Stimulated activated naive B cell treated with anti-CD40 and anti-IgM and Interleukin-4, amounts not matched to agents 10 μg/mL and 1 μg/mL and 100 μg/mL, for 72 hours (primary cell): ENCODE measurements around the gene HCRTR1.

Experiments used
- ATAC-seq, 2 donors: fragments of 150-1000 bp; cut with Tn5 transposase; replicated peaks; 2 replicates each; pipeline ENCODE4 v1.10.0; 2021; ENCODE audit warnings: moderate library complexity in 1 of 2
- DNase-seq: peaks from one replicate; pipeline ENCODE4 v3.0.0; 2021
- H3K27ac Mint-ChIP-seq: one replicate; pipeline ENCODE4 v1.8.0; 2022; ENCODE audit warnings: mild to moderate bottlenecking, mixed read lengths
- H3K27me3 Mint-ChIP-seq, 2 donors: one replicate each; pipeline ENCODE4 v1.8.0; 2022; ENCODE audit warnings: mixed read lengths in 2 of 2
- H3K36me3 Mint-ChIP-seq, 2 donors: one replicate each; pipeline ENCODE4 v1.8.0; 2022; ENCODE audit warnings: mixed read lengths in 2 of 2, mild to moderate bottlenecking in 1 of 2
- H3K4me1 Mint-ChIP-seq, 2 donors: one replicate each; pipeline ENCODE4 v1.8.0; 2022; ENCODE audit warnings: mixed read lengths in 2 of 2, mild to moderate bottlenecking in 1 of 2
- H3K4me3 Mint-ChIP-seq, 2 donors: one replicate each; pipeline ENCODE4 v1.8.0; 2022; ENCODE audit warnings: mild to moderate bottlenecking in 2 of 2, mixed read lengths in 2 of 2, moderate library complexity in 1 of 2
- H3K9me3 Mint-ChIP-seq, 2 donors: one replicate each; pipeline ENCODE4 v1.8.0; 2022; ENCODE audit warnings: mixed read lengths in 2 of 2, mild to moderate bottlenecking in 1 of 2

Gene HCRTR1

DNA sequence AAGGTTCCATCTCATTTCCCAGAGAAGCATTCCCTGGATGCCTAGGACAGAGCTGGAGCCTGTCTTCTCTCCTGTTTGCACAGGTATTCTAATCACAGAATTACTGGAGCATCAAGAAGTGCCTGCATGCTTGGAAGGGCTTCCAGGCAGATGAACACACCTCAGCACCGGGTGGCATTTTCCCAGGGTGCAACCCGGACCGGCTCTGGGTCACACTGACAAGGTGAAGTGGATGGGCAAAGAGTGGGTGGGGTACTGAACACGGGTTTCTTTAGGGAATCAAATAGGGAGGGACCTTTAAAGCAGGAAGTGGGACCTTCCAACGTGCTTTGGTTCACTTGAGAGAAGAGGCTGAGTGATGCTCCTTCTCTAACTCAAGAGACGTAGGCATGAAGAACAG lies 34.3 kb downstream of the HCRTR1 start:
- H3K4me3 Mint-ChIP-seq: no peak overlapping the region
- H3K36me3 Mint-ChIP-seq: peaks cover 0 to 12% of the 10 kb centered on the region in 2 donors

DNA sequence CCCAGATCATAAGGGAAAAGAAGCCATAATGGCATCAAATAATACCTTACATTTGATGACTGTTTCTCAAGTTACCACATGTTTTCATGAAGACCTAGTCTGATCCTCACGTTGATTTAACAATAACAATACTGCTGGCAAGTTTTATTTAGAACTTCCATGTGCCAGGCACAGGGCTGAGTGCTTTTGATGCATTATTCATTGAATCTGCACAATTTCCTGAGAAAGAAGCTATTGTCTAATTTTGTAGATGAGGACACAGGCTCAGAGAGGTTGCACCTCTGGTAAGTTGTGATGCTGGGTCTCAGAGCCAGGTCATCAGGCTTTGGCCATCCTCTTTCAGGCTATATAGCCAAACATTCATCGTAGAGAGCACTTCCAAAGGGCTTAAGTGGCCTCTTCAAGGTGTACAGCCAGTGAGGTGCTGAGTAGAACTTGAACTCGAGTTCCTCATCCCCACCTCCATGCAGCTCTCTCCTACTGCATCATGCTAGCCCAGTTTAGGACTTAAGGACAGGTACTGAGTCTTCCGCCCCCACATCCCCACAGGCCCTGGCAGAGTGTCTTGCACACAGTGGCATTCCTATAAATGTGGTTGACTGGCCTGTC lies 35.5 kb downstream of the HCRTR1 start:
- Mint-ChIP-seq H3K4me1 (no peaks in the 10 kb centered on the region), H3K27me3 (peaks cover 13 to 21% of the 10 kb centered on the region in 2 donors), H3K36me3 (peaks cover 0 to 5% of the 10 kb centered on the region in 2 donors), H3K9me3 (no peaks in the 10 kb centered on the region), H3K4me3 (no peak overlapping the region), H3K27ac (no peak overlapping the region)
- ATAC-seq (no peak), DNase-seq (no peak)

More for the DNA sequence above, 34.3 kb downstream of the HCRTR1 start:
- Mint-ChIP-seq H3K27ac (no peak overlapping the region), H3K27me3 (peaks cover 8 to 16% of the 10 kb centered on the region in 2 donors), H3K4me1 (peaks cover 0 to 2% of the 10 kb centered on the region in 2 donors), H3K9me3 (no peaks in the 10 kb centered on the region)
- ATAC-seq: no peak
- DNase-seq: no peak

DNA sequence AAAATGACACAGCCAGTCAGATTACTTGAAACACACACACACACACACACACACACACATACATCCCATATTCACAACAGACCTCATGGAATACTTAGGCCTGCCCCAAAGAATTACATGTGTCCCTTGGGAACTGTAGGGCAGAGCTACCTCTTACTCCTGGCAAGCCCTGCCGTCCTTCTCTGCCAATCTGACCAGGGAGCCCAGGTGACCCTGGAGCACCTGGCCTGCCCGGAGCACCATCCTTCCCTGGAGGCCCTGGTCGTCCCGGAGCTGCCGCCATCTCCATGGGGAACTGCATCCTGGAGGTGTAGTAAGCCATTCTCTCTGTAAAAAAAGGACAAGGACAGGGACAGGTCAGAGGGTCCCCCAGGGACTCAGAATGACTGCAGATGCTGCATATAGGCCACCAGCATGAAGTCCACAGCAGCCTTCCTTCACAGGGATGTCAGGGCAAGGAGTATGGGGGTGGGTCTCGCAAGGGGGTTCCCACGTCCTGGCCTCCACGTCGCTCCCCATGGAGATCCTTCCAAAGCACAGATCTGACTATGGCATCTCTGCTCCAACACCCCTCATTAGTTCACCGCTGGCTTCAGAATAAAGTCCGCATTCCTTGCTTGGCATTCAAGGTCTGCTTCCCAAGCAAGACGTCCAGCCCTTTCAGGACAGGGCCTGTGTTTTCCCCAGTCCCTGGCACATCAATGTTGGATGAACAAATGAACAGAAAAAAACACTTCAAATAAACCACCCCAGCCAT lies 36.4 kb downstream of the HCRTR1 start:
- no peak overlapping the region for H3K27ac Mint-ChIP-seq
- no peaks in the 10 kb centered on the region for H3K9me3 Mint-ChIP-seq
- no peak for DNase-seq
- peaks cover 13 to 22% of the 10 kb centered on the region in 2 donors for H3K27me3 Mint-ChIP-seq
- no peak overlapping the region for H3K4me3 Mint-ChIP-seq
- no peaks in the 10 kb centered on the region for H3K4me1 Mint-ChIP-seq
- ATAC-seq: no peak
- H3K36me3 Mint-ChIP-seq: peaks cover 0 to 5% of the 10 kb centered on the region in 2 donors

DNA sequence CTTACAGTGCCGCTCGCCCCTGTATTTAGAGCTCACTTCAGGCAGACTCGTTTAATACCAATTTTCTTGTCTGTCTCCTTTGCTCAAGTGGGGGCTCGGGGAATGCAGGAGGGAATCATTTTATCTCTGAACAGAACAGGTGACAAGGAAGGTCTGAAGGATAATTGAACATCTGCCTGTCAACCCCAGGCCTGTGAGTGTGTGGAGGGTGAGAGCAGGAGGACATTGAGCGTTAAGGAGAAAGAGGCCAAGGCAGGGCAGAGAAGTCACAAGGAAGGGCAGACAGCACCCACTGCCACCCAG lies 36.9 kb downstream of the HCRTR1 start:
- Mint-ChIP-seq H3K27me3 (peaks cover 13 to 22% of the 10 kb centered on the region in 2 donors), H3K4me3 (no peak overlapping the region), H3K9me3 (no peaks in the 10 kb centered on the region), H3K36me3 (peaks cover 0 to 5% of the 10 kb centered on the region in 2 donors), H3K4me1 (no peaks in the 10 kb centered on the region), H3K27ac (no peak overlapping the region)
- ATAC-seq (no peak), DNase-seq (no peak)

DNA sequence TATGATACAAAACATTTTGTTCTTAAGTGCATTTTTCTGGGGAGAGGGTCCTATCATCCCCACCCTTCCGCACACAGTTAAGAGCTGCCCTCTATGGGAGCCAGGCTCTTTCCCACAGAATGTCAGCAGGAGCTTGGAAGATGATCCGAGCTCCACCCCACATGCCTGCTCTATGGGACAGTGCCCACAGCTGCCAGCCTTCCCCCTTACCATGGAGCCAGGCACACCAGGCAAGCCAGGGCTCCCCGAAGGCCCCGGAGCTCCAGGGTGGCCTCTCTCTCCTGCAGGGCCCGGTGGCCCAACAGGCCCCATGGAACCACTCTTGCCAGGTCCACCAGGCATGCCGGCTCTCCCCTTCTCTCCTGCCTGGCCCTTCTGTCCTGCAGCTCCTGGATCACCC lies 37.6 kb downstream of the HCRTR1 start:
- H3K4me1 Mint-ChIP-seq: peaks cover under 1 to 1% of the 10 kb centered on the region in 2 donors
- H3K9me3 Mint-ChIP-seq: no peaks in the 10 kb centered on the region
- no peak for DNase-seq

DNA sequence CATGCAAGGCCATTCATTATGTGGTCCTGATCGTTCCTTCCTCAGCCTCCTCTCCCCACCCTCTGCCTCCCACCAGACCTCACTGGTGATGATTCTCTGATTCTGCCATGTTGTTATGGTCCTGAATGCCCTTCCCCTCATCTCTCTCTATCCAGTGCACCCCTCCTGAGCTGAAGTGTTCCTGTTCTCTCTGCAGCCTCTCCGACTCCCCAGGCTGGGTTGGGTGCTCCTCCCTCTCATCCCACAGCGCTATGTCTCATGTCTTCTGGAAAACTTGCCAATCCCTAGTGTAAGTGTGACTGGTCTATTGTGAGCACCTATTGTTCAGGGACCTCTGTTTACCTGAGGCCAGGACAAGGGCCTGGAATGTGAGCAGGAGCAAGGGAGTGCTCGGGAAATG lies 38.3 kb downstream of the HCRTR1 start:
- no peak for DNase-seq
- Mint-ChIP-seq H3K36me3 (no peaks in the 10 kb centered on the region), H3K27me3 (peaks cover 13 to 22% of the 10 kb centered on the region in 2 donors), H3K27ac (no peak overlapping the region), H3K9me3 (no peaks in the 10 kb centered on the region), H3K4me3 (no peak overlapping the region), H3K4me1 (peaks cover 3 to 5% of the 10 kb centered on the region in 2 donors)
- no peak for ATAC-seq

More for the DNA sequence above, 37.6 kb downstream of the HCRTR1 start:
- no peak for ATAC-seq
- Mint-ChIP-seq H3K4me3 (no peak overlapping the region), H3K27me3 (peaks cover 13 to 22% of the 10 kb centered on the region in 2 donors), H3K27ac (no peak overlapping the region), H3K36me3 (no peaks in the 10 kb centered on the region)

DNA sequence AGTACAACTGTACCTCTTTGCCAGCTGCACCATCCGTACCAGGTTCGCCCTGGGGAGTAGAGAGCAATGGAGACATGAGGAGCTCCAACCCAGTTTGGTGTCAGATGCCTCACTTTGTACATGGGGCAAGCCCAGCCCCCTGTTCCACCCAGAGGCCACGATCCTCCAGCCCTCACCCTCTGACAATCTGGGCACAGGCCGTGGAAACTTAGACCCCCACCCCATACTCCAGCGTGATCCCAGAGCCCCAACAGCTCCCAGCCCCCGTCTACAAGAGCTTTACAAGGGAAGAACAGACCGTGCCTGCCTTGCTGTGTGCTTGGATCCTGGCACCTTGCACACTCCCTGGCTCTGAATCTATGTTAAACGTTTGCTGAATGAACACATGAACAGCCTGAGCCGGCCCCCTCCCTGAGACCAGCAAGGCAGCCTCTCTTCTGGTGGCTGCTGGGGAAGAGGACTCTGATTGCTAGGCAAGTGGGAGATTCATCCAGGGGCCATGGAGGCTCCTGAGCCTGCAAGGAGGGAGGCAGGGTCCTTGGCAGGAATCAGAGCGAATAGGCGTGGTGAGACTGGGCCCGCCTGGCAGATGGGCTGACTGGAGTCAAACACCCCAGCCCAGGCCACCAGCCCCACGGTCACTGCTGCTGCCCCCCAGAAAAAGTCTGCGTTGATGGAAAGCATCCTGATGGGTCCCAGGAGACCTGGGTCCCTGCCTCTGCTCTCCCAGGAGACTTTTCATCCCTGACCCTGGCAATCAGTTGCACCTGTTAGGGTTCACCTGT lies 39.7 kb downstream of the HCRTR1 start:
- Mint-ChIP-seq H3K27ac (no peak overlapping the region), H3K4me1 (peaks cover 3 to 5% of the 10 kb centered on the region in 2 donors), H3K4me3 (no peak overlapping the region), H3K36me3 (no peaks in the 10 kb centered on the region), H3K9me3 (no peaks in the 10 kb centered on the region), H3K27me3 (peaks cover 13 to 22% of the 10 kb centered on the region in 2 donors)
- DNase-seq (no peak), ATAC-seq (no peak)

DNA sequence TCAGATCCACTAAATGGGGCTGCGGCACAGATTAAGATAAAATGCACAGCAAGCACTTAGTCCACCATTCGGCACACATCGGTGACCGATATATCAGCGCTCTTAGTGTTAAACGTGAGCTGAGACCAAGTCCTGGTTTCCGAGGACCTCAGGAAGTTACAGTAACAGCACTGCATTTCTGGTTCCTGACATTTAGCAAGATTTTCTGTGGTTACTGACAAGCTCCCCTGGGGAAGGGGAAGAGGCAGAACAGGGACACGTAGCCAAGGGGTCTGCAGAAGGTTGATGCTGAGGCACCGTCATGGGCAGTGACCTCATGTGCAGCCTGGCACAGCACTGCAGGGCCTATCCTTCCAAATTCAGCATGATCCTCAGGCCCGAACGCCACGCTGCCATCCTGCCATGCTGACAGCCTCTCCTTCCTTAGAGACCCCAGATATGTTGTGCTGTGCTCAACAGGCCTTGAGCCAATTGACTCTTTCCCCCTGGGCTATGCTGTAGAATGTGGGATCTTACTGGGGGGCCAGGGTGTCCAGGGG lies 40.6 kb downstream of the HCRTR1 start:
- Mint-ChIP-seq H3K36me3 (no peaks in the 10 kb centered on the region), H3K4me1 (peaks cover 3 to 5% of the 10 kb centered on the region in 2 donors), H3K27me3 (peaks cover 15 to 27% of the 10 kb centered on the region in 2 donors), H3K27ac (no peak overlapping the region), H3K4me3 (no peak overlapping the region), H3K9me3 (no peaks in the 10 kb centered on the region)
- ATAC-seq (no peak), DNase-seq (no peak)

DNA sequence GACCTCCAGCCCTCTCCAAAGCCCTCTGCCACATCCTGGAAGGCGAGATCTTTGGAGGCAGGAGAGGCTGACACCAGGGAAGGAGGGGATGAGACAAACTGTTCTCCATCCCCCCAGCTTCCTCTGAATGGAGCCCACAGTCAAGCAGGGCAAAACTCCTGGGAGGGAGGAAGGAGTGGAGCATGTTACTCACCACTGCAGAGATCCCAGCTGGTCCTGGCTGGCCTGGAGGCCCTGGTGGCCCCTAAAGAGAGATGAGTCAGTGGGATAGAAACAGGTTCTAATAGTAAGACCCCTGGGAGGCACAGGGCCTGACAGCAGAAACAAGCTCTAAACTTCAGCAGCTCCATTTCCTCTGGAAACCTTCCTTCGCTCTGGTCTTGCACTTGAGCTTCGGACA lies 41.2 kb downstream of the HCRTR1 start:
- DNase-seq (no peak), ATAC-seq (no peak)
- peaks cover 3 to 7% of the 10 kb centered on the region in 2 donors for H3K4me1 Mint-ChIP-seq
- H3K9me3 Mint-ChIP-seq: no peaks in the 10 kb centered on the region
- no peak overlapping the region for H3K4me3 Mint-ChIP-seq
- peaks cover 17 to 30% of the 10 kb centered on the region in 2 donors for H3K27me3 Mint-ChIP-seq
- no peaks in the 10 kb centered on the region for H3K36me3 Mint-ChIP-seq
- H3K27ac Mint-ChIP-seq: no peak overlapping the region

DNA sequence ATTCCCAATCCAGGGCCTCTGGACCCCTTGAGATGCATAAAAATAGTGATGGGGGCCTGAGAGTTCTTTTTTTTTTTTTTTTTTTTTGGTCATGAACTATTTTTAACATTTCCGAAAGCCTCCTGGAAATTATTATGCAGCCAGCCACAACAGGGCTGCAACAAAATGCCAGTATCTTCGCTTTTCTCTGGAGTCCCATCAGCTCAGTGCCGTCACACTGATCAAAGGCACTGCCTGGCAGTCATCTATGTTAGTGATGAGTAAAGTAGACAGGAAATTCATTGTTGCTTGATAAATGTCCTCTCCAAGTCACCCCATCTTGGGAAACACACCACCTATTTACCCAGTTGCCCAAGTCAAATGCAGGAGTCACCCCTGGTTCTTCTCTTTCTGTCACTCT lies 42.4 kb downstream of the HCRTR1 start:
- Mint-ChIP-seq H3K4me1 (peaks cover 3 to 9% of the 10 kb centered on the region in 2 donors), H3K4me3 (no peak overlapping the region), H3K27me3 (peaks cover 17 to 30% of the 10 kb centered on the region in 2 donors), H3K36me3 (no peaks in the 10 kb centered on the region), H3K9me3 (no peaks in the 10 kb centered on the region), H3K27ac (no peak overlapping the region)
- DNase-seq: no peak
- ATAC-seq: no peak

DNA sequence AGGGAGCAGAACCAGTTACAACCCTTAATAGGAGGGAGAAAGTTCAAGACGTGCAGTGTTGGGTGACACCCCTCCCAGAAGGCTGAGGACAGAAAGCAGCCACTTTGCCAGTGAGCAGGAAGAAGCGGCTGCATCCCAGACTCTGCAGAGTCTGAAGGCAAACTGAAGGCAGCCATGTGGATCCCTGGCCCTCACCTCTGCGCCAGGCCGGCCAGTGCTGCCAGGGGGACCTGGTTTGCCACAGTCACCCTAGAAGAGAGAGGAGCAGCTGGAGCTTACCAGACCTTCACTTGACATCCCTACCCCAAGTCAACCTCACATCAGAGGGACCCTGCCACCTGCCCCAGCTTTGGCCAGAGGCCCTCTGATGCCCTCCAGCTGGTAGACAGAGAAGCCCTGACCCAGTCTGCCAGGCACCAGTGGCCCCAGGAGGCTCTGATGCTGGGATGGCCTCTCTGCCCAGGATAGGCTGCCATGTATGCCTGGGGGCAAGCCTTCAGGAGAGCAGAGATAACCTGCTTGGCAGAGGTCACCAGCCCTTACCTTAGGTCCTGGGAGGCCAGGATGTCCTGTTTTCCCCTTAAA lies 43.5 kb downstream of the HCRTR1 start:
- Mint-ChIP-seq H3K27ac (no peak overlapping the region), H3K4me3 (no peak overlapping the region), H3K27me3 (peaks cover 10 to 21% of the 10 kb centered on the region in 2 donors), H3K4me1 (peaks cover 3 to 9% of the 10 kb centered on the region in 2 donors), H3K9me3 (no peaks in the 10 kb centered on the region), H3K36me3 (no peaks in the 10 kb centered on the region)
- DNase-seq (no peak), ATAC-seq (no peak)

DNA sequence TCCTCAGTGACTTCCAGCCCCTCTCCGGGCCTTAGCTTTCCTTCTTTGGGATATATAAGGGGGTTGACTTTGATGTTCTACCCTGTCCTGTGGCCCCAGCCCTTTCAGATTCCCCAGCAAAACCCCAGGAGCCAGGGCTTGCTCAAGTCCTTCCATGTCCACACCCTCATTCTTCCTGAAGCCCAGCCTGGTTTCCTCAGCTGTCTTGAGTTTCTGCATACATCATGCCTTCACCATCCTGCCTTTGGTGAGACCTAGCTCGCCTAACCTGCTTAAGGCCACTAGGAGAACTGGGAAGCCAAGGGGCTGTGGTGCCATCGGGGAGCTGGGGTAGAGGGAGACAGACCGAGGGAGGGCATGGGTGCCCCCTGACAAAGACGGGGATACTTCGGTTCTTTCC lies 44.4 kb downstream of the HCRTR1 start:
- H3K4me1 Mint-ChIP-seq: peaks cover 3 to 9% of the 10 kb centered on the region in 2 donors

DNA sequence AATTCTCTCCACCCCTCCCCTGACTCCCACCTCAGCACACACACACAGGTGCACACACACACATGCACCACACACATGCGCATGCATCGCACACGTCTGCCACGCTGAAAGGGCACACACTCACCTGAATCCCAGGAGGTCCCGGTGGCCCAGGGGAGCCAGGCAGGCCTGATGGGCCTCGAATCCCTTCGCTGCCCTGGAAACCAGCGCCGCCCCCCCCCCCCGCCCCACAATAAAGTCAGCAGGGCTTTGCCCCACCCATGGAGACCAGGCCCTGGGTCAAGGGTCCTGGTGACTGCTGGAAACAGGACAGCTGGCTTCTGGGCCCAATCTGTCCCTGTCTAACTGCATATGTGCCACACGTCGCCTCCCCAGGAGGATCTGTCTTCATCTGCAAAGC lies 45.0 kb downstream of the HCRTR1 start:
- Mint-ChIP-seq H3K36me3 (no peaks in the 10 kb centered on the region), H3K27me3 (peaks cover 9 to 14% of the 10 kb centered on the region in 2 donors), H3K27ac (no peak overlapping the region), H3K9me3 (no peaks in the 10 kb centered on the region), H3K4me1 (peaks cover 3 to 9% of the 10 kb centered on the region in 2 donors), H3K4me3 (no peak overlapping the region)
- ATAC-seq: no peak
- no peak for DNase-seq

More for the DNA sequence above, 44.4 kb downstream of the HCRTR1 start:
- no peaks in the 10 kb centered on the region for H3K9me3 Mint-ChIP-seq
- ATAC-seq (no peak), DNase-seq (no peak)
- no peak overlapping the region for H3K27ac Mint-ChIP-seq
- H3K36me3 Mint-ChIP-seq: no peaks in the 10 kb centered on the region
- H3K4me3 Mint-ChIP-seq: no peak overlapping the region
- H3K27me3 Mint-ChIP-seq: peaks cover 9 to 14% of the 10 kb centered on the region in 2 donors
